Testis (tissue), 3 donors: ENCODE data around the gene CTIF. TPM values are rescaled to one million over a fixed set of nuclear protein-coding genes. Genes with fewer than 3 reads are reported as not detected.

Source experiments
- DNase-seq: peaks from one replicate; pipeline ENCODE4 v3.0.0-alpha.2; 2019
- H3K27ac ChIP-seq, 2 donors: fragments of 200-600 bp; sonication (generic); one replicate each; pipeline ENCODE4 v1.5.1; 2019
- H3K27me3 ChIP-seq: fragments of 200-600 bp; sonication (generic); one replicate; pipeline ENCODE4 v1.5.1; 2019
- H3K36me3 ChIP-seq: fragments of 200-600 bp; sonication (generic); one replicate; pipeline ENCODE4 v1.5.1; 2017; ENCODE audit warnings: low read depth; ENCODE audit errors: missing control alignments
- H3K4me1 ChIP-seq: fragments of 200-600 bp; sonication (generic); one replicate; pipeline ENCODE4 v1.5.1; 2019
- H3K4me3 ChIP-seq, 2 donors: fragments of 200-600 bp; sonication (generic); one replicate each; pipeline ENCODE4 v1.5.1; 2017 to 2019
- H3K9me3 ChIP-seq: fragments of 200-600 bp; sonication (generic); one replicate; pipeline ENCODE4 v1.5.1; 2017
- CTCF ChIP-seq, 3 experiments: fragments of 450-650 bp in 2 of 3; fragments of 200-600 bp in 1 of 3; sonication (generic) in 1 of 3; IDR thresholded peaks; one replicate each; pipeline ENCODE4 v1.5.1; 2016 to 2019; ENCODE audit warnings: antibody characterized with exemption in 3 of 3, mild to moderate bottlenecking in 2 of 3, moderate library complexity in 1 of 3
- POLR2A ChIP-seq: fragments of 450-650 bp; IDR thresholded peaks from one replicate; pipeline ENCODE4 v1.6.1; 2017; ENCODE audit warnings: antibody characterized with exemption, mild to moderate bottlenecking, moderate library complexity
- WGBS, 2 donors: methylation state at CpG; one replicate each; pipeline ENCODE4 v1.1.5; 2018; 5-methylcytosine and 5-hydroxymethylcytosine counted together
- intact Hi-C: fragments of 100-400 bp; cut with DNase I; formaldehyde crosslinking; loops from one replicate; pipeline ENCODE4 v1.15.1; 2023; ENCODE audit warnings: low total_unique reads
- polyA plus RNA-seq: library from polyadenylated mRNA; stranded (reverse); fragments of 350-450 nt; fragmentation: Illumina TruSeq; extraction: RNeasy Lipid Tissue Mini Kit (QIAGEN cat#74804); gene quantifications from one replicate; pipeline ENCODE4 v1.2.3, GENCODE V29; 2014; ENCODE audit warnings: low read depth, low replicate concordance; ENCODE audit not compliant: insufficient read depth
- total RNA-seq, 2 donors: library from RNA; depleted of rRNA; stranded (reverse); fragments of >200 nt; gene quantifications; one replicate each; pipeline ENCODE4 v1.2.3, GENCODE V29; 2016

Gene CTIF
- total and polyA plus RNA-seq, 3 donors from 2014 or later, result 33.8 to 41.5 (median 35.6) TPM

- no peak for DNase-seq
- 54 to 64% methylated on average over 6 to 8 of the region's 8 CpGs for WGBS, 2 donors
- Histone ChIP-seq H3K36me3 (no peaks in the 10 kb centered on the region), H3K4me1 (peaks cover 24% of the 10 kb centered on the region), H3K27me3 (no peaks in the 10 kb centered on the region), H3K4me3 (no peak overlapping the region), H3K27ac (no peak overlapping the region), H3K9me3 (no peaks in the 10 kb centered on the region)
- no peak for TF ChIP-seq CTCF (IDR thresholded peaks at IDR 0.05)
- TF ChIP-seq POLR2A, result no peak
- intact Hi-C loops, result no loop called here
Measured at GRCh38 chr18:48548011-48548771, 9.4 kb downstream of the CTIF start.

GRCh38 chr18:48548921-48549320 is 10.1 kb downstream of the CTIF start:
- Histone ChIP-seq H3K27me3 (no peaks in the 10 kb centered on the region), H3K27ac (no peak overlapping the region), H3K36me3 (no peaks in the 10 kb centered on the region), H3K4me1 (peaks cover 24% of the 10 kb centered on the region), H3K4me3 (no peak overlapping the region), H3K9me3 (no peaks in the 10 kb centered on the region)
- TF ChIP-seq POLR2A (no peak), CTCF (IDR thresholded peaks at IDR 0.05) (no peak)
- no peak for DNase-seq
- 73 to 83% methylated on average over 4 of the region's 4 CpGs for WGBS, 2 donors
- intact Hi-C loops, result no loop called here

- no peak for TF ChIP-seq CTCF (IDR thresholded peaks at IDR 0.05)
- TF ChIP-seq POLR2A, result no peak
- Histone ChIP-seq H3K27ac (no peak overlapping the region), H3K36me3 (no peaks in the 10 kb centered on the region), H3K27me3 (no peaks in the 10 kb centered on the region), H3K9me3 (no peaks in the 10 kb centered on the region), H3K4me1 (peaks cover 24% of the 10 kb centered on the region), H3K4me3 (no peak overlapping the region)
- no peak for DNase-seq
- WGBS, 2 donors, result 75 to 88% methylated on average over 2 of the region's 2 CpGs
- intact Hi-C loops, result no loop called here
Measured at GRCh38 chr18:48550101-48550729, 11.4 kb downstream of the CTIF start.

- no peak overlapping the region for H3K4me3 ChIP-seq
- WGBS, 2 donors, result 89 to 97% methylated on average over 2 of the region's 2 CpGs
- intact Hi-C loops, result no loop called here
Measured at GRCh38 chr18:48551100-48551499, 12.3 kb downstream of the CTIF start.

More at GRCh38 chr18:48551100-48551499, 12.3 kb downstream of the CTIF start:
- peaks cover 15% of the 10 kb centered on the region for H3K4me1 ChIP-seq
- DNase-seq, result no peak
- H3K27me3 ChIP-seq, result no peaks in the 10 kb centered on the region
- no peak overlapping the region for H3K27ac ChIP-seq
- no peak for TF ChIP-seq CTCF (IDR thresholded peaks at IDR 0.05)
- no peak for TF ChIP-seq POLR2A
- H3K9me3 ChIP-seq, result no peaks in the 10 kb centered on the region
- no peaks in the 10 kb centered on the region for H3K36me3 ChIP-seq
